Panc1 (cell line): ENCODE data around the gene SPATA20.

Experiments
- POLR2AphosphoS5 ChIP-seq: IDR thresholded peaks from 2 replicates; pipeline ENCODE4 v1.6.1; 2012; ENCODE audit warnings: mild to moderate bottlenecking, low read depth, low read length, moderate library complexity
- SIN3A ChIP-seq: IDR thresholded peaks from 2 replicates; pipeline ENCODE4 v1.6.1; 2012; ENCODE audit warnings: low read depth, mild to moderate bottlenecking, low read length, moderate library complexity, borderline replicate concordance; ENCODE audit not compliant: insufficient read depth
- TF ChIP-seq, protein P1 (sequence below): fragments of 450-650 bp; IDR thresholded peaks from 2 replicates; pipeline ENCODE4 v1.5.1; 2017; ENCODE audit warnings: mild to moderate bottlenecking
- TF ChIP-seq, protein P2 (sequence below), 2 experiments: IDR thresholded peaks; 2 replicates each; pipeline ENCODE4 v1.6.1; 2011 to 2012; ENCODE audit warnings: low read depth in 2 of 2, control low read depth in 1 of 2, low read length in 1 of 2, mild to moderate bottlenecking in 1 of 2, moderate library complexity in 1 of 2; ENCODE audit not compliant: insufficient read depth in 1 of 2

DNA sequence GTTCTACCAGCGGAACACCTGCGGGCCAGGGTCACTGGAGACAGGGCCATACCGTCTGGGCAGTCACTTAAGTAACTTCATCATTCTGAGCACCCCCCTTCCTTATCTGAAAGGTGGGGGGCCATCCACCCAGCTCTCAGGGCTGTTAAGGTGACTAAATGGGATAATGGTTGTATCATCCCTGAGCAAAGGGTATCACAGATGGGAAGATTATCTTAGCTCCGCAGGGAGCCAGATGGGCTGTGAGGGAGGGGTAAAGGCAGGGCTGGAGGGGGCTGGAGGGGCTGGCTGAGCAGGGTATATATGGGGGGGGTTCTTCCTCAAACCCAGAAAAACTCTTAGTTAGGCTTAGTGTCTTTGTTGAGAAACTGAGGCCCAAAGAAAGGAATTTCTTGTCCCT, 10.7 kb downstream of the SPATA20 start:
- TF ChIP-seq, protein P1, sequence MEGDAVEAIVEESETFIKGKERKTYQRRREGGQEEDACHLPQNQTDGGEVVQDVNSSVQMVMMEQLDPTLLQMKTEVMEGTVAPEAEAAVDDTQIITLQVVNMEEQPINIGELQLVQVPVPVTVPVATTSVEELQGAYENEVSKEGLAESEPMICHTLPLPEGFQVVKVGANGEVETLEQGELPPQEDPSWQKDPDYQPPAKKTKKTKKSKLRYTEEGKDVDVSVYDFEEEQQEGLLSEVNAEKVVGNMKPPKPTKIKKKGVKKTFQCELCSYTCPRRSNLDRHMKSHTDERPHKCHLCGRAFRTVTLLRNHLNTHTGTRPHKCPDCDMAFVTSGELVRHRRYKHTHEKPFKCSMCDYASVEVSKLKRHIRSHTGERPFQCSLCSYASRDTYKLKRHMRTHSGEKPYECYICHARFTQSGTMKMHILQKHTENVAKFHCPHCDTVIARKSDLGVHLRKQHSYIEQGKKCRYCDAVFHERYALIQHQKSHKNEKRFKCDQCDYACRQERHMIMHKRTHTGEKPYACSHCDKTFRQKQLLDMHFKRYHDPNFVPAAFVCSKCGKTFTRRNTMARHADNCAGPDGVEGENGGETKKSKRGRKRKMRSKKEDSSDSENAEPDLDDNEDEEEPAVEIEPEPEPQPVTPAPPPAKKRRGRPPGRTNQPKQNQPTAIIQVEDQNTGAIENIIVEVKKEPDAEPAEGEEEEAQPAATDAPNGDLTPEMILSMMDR = no peak
- TF ChIP-seq POLR2AphosphoS5 (no peak), SIN3A (no peak)
- TF ChIP-seq, protein P2, sequence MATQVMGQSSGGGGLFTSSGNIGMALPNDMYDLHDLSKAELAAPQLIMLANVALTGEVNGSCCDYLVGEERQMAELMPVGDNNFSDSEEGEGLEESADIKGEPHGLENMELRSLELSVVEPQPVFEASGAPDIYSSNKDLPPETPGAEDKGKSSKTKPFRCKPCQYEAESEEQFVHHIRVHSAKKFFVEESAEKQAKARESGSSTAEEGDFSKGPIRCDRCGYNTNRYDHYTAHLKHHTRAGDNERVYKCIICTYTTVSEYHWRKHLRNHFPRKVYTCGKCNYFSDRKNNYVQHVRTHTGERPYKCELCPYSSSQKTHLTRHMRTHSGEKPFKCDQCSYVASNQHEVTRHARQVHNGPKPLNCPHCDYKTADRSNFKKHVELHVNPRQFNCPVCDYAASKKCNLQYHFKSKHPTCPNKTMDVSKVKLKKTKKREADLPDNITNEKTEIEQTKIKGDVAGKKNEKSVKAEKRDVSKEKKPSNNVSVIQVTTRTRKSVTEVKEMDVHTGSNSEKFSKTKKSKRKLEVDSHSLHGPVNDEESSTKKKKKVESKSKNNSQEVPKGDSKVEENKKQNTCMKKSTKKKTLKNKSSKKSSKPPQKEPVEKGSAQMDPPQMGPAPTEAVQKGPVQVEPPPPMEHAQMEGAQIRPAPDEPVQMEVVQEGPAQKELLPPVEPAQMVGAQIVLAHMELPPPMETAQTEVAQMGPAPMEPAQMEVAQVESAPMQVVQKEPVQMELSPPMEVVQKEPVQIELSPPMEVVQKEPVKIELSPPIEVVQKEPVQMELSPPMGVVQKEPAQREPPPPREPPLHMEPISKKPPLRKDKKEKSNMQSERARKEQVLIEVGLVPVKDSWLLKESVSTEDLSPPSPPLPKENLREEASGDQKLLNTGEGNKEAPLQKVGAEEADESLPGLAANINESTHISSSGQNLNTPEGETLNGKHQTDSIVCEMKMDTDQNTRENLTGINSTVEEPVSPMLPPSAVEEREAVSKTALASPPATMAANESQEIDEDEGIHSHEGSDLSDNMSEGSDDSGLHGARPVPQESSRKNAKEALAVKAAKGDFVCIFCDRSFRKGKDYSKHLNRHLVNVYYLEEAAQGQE (IDR thresholded peaks at IDR 0.05; ENCODE audit: insufficient read depth in 1 of 2, low read depth in 2 of 2, low read length in 1 of 2) = no peak
